GM18502 (cell line): Measurements from ENCODE around the gene PLAU.
"Not testable (repeated sequence)": the region's sequence is repeated elsewhere in the genome, so short reads cannot be mapped to it uniquely, and the experiment has no call there.

ENCODE experiments used
- ATAC-seq: cut with Tn5 transposase; IDR thresholded peaks from one replicate; pipeline ENCODE4 v1.9.1; 2021; ENCODE audit warnings: mild to moderate bottlenecking; ENCODE audit not compliant: unreplicated experiment, poor library complexity

Gene PLAU

GRCh38 chr10:73944356-73945100 lies 33.6 kb downstream of the PLAU start:
- ATAC-seq = no peak

GRCh38 chr10:73946253-73947145 lies 35.6 kb downstream of the PLAU start:
- ATAC-seq = no peak

GRCh38 chr10:73948947-73949633 lies 38.2 kb downstream of the PLAU start:
- ATAC-seq = no peak

GRCh38 chr10:73950155-73950948 lies 39.4 kb downstream of the PLAU start:
- no peak for ATAC-seq

GRCh38 chr10:73953665-73954064 lies 42.7 kb downstream of the PLAU start:
- ATAC-seq = no peak

- no peak for ATAC-seq
Observed at GRCh38 chr10:73954737-73955136, 43.8 kb downstream of the PLAU start.

- ATAC-seq = no peak
Observed at GRCh38 chr10:73955719-73956118, 44.8 kb downstream of the PLAU start.

GRCh38 chr10:73956476-73957359 lies 45.8 kb downstream of the PLAU start:
- peak; percentile 61 for ATAC-seq

GRCh38 chr10:73959484-73960243 lies 48.7 kb downstream of the PLAU start:
- ATAC-seq = no peak

- ATAC-seq = no peak
Observed at GRCh38 chr10:73962386-73962785, 51.5 kb downstream of the PLAU start.

GRCh38 chr10:73963533-73963932 lies 52.6 kb downstream of the PLAU start:
- not testable (repeated sequence) for ATAC-seq

- no peak for ATAC-seq
Observed at GRCh38 chr10:73964743-73965142, 53.8 kb downstream of the PLAU start.

GRCh38 chr10:73965267-73965889 lies 54.4 kb downstream of the PLAU start:
- not testable (repeated sequence) for ATAC-seq

GRCh38 chr10:73965890-73966768 lies 55.2 kb downstream of the PLAU start:
- ATAC-seq = no peak

- no peak for ATAC-seq
Observed at GRCh38 chr10:73967022-73967429, 56.1 kb downstream of the PLAU start.
